HUDEP-2 (cell line): Measurements from ENCODE around the gene TULP4.
"Not testable (repeated sequence)": the region's sequence is repeated elsewhere in the genome, so short reads cannot be mapped to it uniquely, and the experiment has no call there.

ENCODE experiments used
- DNase-seq, 76 experiments: peaks; one replicate each; lab custom pipeline; 2025; ENCODE audit not compliant: unreplicated experiment in 76 of 76; lab: John Stamatoyannopoulos, UW

Gene TULP4

GRCh38 chr6:158295976-158296853, 16.1 kb upstream of the TULP4 start:
- not testable (repeated sequence) for DNase-seq

- not testable (repeated sequence) for DNase-seq
Observed at GRCh38 chr6:158296854-158297324, 15.4 kb upstream of the TULP4 start.

GRCh38 chr6:158297657-158298056, 14.6 kb upstream of the TULP4 start:
- peak in 14 of 76 experiments; percentile 13 to 72 (median 36) for DNase-seq

- DNase-seq = not testable (repeated sequence)
Observed at GRCh38 chr6:158300306-158301143, 11.7 kb upstream of the TULP4 start.

- DNase-seq = not testable (repeated sequence)
Observed at GRCh38 chr6:158301561-158301960, 10.7 kb upstream of the TULP4 start.

- DNase-seq = not testable (repeated sequence)
Observed at GRCh38 chr6:158302195-158302796, 10.0 kb upstream of the TULP4 start.

GRCh38 chr6:158303210-158303731, 9.0 kb upstream of the TULP4 start:
- no peak for DNase-seq

- no peak for DNase-seq
Observed at GRCh38 chr6:158304254-158304653, 8.0 kb upstream of the TULP4 start.

GRCh38 chr6:158309814-158310213, 2.5 kb upstream of the TULP4 start:
- DNase-seq = no peak

- DNase-seq = no peak
Observed at GRCh38 chr6:158311193-158311592, 1.1 kb upstream of the TULP4 start.

GRCh38 chr6:158311626-158312025, 639 bp upstream of the TULP4 start:
- DNase-seq = no peak

- no peak for DNase-seq
Observed at GRCh38 chr6:158312672-158313397, 570 bp downstream of the TULP4 start.

- no peak for DNase-seq
Observed at GRCh38 chr6:158313989-158314388, 1.7 kb downstream of the TULP4 start.

GRCh38 chr6:158314737-158315136, 2.5 kb downstream of the TULP4 start:
- no peak for DNase-seq

GRCh38 chr6:158316022-158316421, 3.8 kb downstream of the TULP4 start:
- DNase-seq = no peak

- DNase-seq = peak in 17 of 76 experiments; percentile 8 to 67 (median 31)
Observed at GRCh38 chr6:158321960-158322359, 9.7 kb downstream of the TULP4 start.

- DNase-seq = no peak
Observed at GRCh38 chr6:158322400-158322723, 10.1 kb downstream of the TULP4 start.

- no peak for DNase-seq
Observed at GRCh38 chr6:158322724-158323560, 10.7 kb downstream of the TULP4 start.

- DNase-seq = no peak
Observed at GRCh38 chr6:158323561-158323958, 11.3 kb downstream of the TULP4 start.
